ENCODE results near the gene ARMH1.

Gene ARMH1

DNA sequence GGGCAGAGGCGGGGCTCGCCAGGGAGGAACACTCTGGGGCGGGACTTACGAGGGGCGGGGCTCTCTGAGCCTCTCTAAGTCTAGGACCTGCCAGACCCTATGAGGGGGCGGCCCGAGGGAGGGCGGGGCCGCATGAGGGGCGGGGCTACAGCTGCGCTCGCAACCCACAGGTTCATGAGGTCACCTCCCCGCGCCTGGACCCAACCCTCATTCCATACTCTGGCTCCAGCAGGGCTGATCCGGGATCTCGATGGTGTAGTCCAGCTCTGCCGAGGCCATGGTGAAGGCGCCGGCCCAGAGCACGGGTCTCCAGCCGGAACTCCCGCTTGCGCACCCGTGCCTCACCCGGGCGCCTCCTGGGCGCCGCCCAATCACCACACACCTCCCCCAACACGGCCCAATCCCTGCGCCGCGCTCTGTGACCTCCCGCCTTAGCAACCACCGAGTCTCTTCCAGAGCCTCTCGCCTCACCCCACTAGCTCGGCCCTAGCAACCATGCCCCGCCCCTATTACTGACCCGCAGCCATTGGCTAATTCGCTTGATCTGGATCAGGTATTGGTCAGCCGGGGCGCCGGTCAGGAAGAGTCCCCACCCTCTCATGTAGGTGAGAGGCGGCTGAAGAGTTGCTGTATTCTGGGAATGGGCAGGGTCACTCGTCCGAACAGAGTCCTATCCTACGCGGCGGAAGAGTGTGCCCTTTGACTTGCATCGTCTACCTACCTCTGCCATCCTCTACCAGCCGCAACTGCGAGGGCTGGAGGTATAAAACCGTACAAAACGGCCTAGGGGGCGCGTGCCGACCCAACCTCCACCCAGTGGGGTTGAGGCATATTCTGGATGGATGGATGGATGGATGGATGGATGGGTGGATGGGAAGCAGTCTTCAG, at the start of gene ARMH1, which contains the start of gene TMEM53:
Gene ARMH1, plus strand, starts transcription at position 602 of the 888 bp plus-strand sequence. CDS start 14,984 bp downstream, outside the sequence.
Gene TMEM53, minus strand, starts transcription at position 369 of the 888 bp plus-strand sequence. Its CDS starts 90 bp downstream, at position 279.
- DNase-seq, result peak; percentile 100

GRCh38 chr1:44625348-44625747, 49.2 kb upstream of the ARMH1 start:
- no peak for DNase-seq

GRCh38 chr1:44628962-44629756, 45.4 kb upstream of the ARMH1 start:
- no peak for DNase-seq

- no peak for DNase-seq
These were observed 44.4 kb upstream of the ARMH1 start for GRCh38 chr1:44630116-44630515.

- DNase-seq, result no peak
These were observed 43.2 kb upstream of the ARMH1 start for GRCh38 chr1:44631333-44631646.

- DNase-seq, result peak; percentile 86
These were observed 42.6 kb upstream of the ARMH1 start for GRCh38 chr1:44631647-44632539.

DNA sequence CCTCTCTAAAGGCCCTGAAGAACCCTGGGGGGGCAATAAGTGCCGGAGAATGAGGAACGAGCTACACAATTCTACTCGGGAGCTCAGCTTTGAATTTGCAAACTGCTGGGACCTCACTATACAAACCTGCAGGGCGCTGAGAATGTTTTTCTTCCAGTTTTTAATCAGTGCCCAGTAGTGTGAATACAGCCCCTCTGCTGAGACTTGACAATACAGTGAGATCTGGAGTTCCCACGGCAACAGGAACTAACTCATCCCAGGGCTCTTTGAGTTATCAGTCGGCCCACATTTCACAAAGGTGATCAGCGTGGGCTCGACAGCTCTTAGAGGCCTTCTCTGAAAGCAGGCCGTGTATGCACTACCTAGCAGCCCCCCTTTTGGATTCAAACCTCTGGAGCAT, 41.9 kb upstream of the ARMH1 start:
- DNase-seq, result no peak

DNA sequence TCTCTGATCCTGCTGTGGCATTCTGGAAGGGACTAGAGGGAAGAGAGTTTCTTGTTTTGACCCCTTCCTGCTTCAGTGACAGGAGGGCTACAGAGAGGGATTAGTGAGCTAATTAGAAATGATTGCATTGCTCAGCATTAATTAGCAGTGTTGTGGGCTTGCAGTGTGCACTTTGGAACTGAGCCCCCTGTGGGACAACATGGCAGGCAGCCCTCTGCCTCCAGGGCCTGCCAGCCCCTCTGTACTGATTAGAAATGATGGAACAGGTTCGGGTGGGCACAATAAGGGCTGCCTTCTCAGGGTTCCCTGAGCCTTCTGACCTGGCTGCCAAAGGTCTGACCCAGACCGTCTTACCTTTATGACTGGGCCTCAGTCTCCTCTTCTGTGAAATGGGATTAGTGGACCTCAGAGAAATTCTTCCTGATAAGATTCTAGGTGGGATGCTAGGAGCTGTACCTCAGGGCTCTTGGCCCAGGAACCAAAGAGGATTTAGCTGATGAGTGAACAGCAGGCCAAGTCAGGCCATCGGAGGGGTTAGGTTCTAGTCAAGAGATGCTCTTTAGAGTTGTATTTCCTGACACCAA, 39.8 kb upstream of the ARMH1 start:
- no peak for DNase-seq

DNA sequence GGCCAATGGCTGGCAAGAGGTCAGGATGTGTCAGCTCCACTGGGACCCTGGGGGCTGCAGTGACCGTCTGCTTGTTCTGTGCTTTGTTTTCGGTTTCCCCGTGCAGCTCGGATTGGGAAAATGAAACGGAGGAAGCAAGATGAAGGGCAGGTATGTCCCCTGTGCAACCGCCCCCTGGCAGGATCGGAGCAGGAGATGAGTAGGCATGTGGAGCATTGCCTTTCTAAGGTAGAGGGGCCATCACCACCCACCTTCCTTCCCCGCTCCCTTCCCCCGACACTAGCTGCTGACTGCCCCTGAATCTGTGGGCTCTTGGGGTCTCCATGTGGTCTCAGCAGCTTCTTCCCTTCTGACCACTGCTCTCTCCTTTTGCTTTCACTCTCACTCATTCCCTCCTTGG, 39.1 kb upstream of the ARMH1 start:
- no peak for DNase-seq

GRCh38 chr1:44636083-44636687, 38.3 kb upstream of the ARMH1 start:
- DNase-seq, result no peak

- peak; percentile 33 for DNase-seq
These were observed 37.6 kb upstream of the ARMH1 start for GRCh38 chr1:44636688-44637598.

DNA sequence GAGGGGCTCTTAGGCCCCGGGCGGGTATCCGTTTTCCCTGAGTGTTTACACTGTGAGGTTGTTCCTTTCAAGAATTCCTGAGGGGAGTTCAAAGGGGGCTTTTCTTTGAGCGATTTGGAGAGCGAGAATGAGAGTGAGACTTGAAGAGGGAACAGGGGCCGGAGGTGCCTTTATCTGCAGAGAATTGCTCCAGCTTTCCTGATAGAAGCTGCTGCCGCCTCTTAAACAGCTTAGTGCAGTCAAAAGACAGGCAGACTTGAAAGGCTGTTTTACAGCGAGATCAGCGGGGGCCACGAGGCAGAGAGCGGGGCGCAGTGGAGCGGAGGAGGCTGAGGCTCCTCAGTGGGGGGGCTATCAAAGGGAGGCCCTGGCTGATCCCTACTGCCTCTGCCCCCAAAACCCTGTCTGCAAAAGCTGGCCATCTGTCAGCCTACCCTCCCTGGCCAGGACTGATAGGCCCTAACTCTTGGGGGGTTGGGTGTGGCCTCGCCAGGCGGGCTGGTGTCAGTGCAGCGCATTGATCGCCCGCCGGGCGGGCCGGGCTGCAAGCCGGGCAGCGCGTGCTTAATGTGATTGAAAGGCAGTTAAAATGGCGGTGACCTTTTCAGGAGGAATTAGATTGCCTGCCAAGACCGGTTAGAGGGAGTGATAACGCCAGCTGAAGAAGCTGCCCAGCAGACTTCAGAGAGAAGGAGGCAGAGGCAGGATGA, 36.7 kb upstream of the ARMH1 start:
- no peak for DNase-seq

- no peak for DNase-seq
These were observed 34.2 kb upstream of the ARMH1 start for GRCh38 chr1:44640200-44640853.

DNA sequence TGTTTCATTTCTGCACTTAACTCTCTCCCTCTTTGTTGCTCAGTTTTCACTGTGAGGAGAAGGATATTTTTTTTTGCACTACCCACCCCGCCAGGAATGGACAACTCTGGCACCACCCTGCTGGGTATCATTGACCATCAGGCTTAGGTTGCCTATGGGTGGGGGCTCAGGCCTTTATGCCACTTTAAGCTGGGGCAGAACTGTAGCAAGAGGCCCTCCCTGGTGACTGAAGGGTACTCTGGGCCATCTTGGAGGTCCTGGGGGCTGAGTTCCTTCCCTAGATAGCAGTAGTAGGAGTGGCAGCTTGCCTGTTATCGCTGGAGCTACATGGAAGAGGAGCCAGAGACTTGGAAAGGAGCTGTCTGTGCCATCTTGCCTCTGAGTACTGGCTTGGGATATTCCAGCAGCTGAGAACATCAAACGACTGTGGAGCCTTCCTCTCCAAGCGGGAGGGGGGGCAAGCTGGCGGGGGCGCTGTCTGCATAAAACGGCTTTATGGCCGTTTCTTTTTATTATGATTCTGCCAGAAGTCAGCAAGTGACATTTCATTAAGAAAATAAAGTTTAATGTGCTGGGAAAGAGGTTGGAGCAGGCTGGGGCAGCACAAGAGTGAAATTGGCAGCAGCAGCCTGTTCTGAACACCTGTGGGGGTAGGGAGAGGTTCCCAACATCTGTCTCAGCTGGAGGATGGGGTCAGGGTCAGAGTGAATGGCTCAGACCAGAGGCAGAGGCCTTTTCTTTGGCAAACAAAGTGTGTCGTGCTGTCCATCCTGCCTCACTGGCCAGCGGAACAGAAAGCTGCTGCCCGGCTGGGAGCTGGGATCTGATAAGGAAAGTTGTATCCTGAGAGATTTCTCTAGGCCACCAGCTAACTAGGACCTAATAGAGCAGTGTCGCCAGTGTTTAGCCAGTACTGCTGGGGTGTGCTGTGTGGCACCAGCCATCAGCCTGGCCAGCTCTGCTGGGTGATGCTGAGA, 33.1 kb upstream of the ARMH1 start:
- DNase-seq, result no peak

- no peak for DNase-seq
These were observed 32.3 kb upstream of the ARMH1 start for GRCh38 chr1:44642255-44642654.

DNA sequence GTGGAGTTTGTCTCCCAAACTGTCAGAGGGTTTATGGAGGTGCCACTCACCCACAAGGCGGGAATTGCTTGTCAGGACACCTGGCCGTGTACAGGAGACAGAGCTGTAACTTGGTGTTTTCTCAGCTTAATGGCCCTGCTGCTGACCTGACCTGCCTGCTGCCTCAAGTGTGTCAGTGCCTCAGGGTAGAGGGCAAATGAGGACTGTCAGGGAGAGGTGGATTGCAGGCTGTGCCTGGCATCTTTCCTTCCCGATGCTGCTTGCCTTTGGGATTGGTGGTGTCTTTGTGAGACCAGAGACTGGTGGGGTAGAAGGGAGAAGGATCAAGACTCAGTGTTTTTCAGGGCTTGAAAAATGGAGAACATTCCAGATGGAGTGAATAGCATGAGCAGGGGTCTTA, 31.6 kb upstream of the ARMH1 start:
- DNase-seq, result no peak

- DNase-seq, result peak; percentile 67
These were observed 30.7 kb upstream of the ARMH1 start for GRCh38 chr1:44643721-44644334.

- no peak for DNase-seq
These were observed 29.7 kb upstream of the ARMH1 start for GRCh38 chr1:44644806-44645205.
